IMR-90 (cell line): ENCODE measurements around the gene LTBP1. TPM values are rescaled to one million over a fixed set of nuclear protein-coding genes. Genes with fewer than 3 reads are reported as not detected.

Experiments
- ATAC-seq: fragments of 200-7000 bp; cut with Tn5 transposase; 2 replicates; pipeline ENCODE4 v1.9.1; 2020; ENCODE audit warnings: low read depth, mild to moderate bottlenecking, moderate library complexity
- BruUV-seq: library from RNA; stranded (reverse); fragments of 400-500 nt; replicated peaks from 2 replicates; lab custom pipeline; 2021; lab: Mats Ljungman, UMichigan
- CTCF ChIA-PET: fragments of 300-600 bp; formaldehyde crosslinking; extraction: SDS; loops from one replicate; lab custom pipeline; 2021; ENCODE audit warnings: antibody characterized with exemption; lab: Yijun Ruan, JAX
- POLR2A ChIA-PET: fragments of 300-600 bp; sonication (Branson Sonifier 250); formaldehyde crosslinking; loops from one replicate; lab custom pipeline; 2022; ENCODE audit warnings: antibody characterized with exemption; ENCODE audit not compliant: unreplicated experiment; lab: Charles Lee
- DNase-seq: peaks from one replicate; pipeline ENCODE4 v3.0.0; 2013
- H2AFZ ChIP-seq: replicated peaks from 2 replicates; pipeline ENCODE3; 2013; ENCODE audit warnings: low read length, mild to moderate bottlenecking; ENCODE audit not compliant: poor library complexity
- H2AK5ac ChIP-seq: 2 replicates; pipeline ENCODE4 v1.6.1; 2013; ENCODE audit warnings: low read depth, low read length, inconsistent platforms
- H2AK9ac ChIP-seq: replicated peaks from 2 replicates; pipeline ENCODE3; 2013; ENCODE audit warnings: mild to moderate bottlenecking, low read depth, low read length, moderate library complexity; ENCODE audit not compliant: poor library complexity
- H2BK120ac ChIP-seq: 2 replicates; pipeline ENCODE4 v1.6.1; 2013; ENCODE audit warnings: low read depth, low read length, inconsistent platforms
- H2BK15ac ChIP-seq: 3 replicates; pipeline ENCODE4 v1.6.1; 2013; ENCODE audit warnings: low read depth, low read length, inconsistent platforms
- H2BK20ac ChIP-seq: 2 replicates; pipeline ENCODE4 v1.6.1; 2013; ENCODE audit warnings: low read depth, mild to moderate bottlenecking, inconsistent platforms, low read length, moderate library complexity
- H2BK5ac ChIP-seq: 2 replicates; pipeline ENCODE4 v1.6.1; 2013; ENCODE audit warnings: mild to moderate bottlenecking, low read depth, low read length, inconsistent platforms; ENCODE audit not compliant: poor library complexity, severe bottlenecking
- H3K14ac ChIP-seq: replicated peaks from 2 replicates; pipeline ENCODE4 v1.6.1; 2013; ENCODE audit warnings: low read depth, low read length, inconsistent platforms
- H3K18ac ChIP-seq: 2 replicates; pipeline ENCODE4 v1.6.1; 2013; ENCODE audit warnings: low read depth, low read length, control low read depth
- H3K23ac ChIP-seq: 2 replicates; pipeline ENCODE4 v1.6.1; 2013; ENCODE audit warnings: low read depth, low read length, inconsistent platforms
- H3K27ac ChIP-seq: 2 replicates; pipeline ENCODE4 v1.5.1; 2013; ENCODE audit warnings: mild to moderate bottlenecking, control low read depth, low read length; ENCODE audit not compliant: insufficient read depth
- H3K27me3 ChIP-seq: 2 replicates; pipeline ENCODE4 v1.6.1; 2013; ENCODE audit warnings: low read length; ENCODE audit not compliant: control insufficient read depth, insufficient read depth
- H3K36me3 ChIP-seq: 2 replicates; pipeline ENCODE4 v1.6.1; 2013; ENCODE audit warnings: low read length, mixed read lengths; ENCODE audit not compliant: control insufficient read depth, insufficient read depth
- H3K4ac ChIP-seq: 2 replicates; pipeline ENCODE4 v1.6.1; 2013; ENCODE audit warnings: low read depth, low read length, inconsistent platforms
- H3K4me1 ChIP-seq: 2 replicates; pipeline ENCODE4 v1.6.1; 2013; ENCODE audit warnings: low read length, mixed read lengths; ENCODE audit not compliant: control insufficient read depth, insufficient read depth
- H3K4me2 ChIP-seq: 2 replicates; pipeline ENCODE4 v1.6.1; 2013; ENCODE audit warnings: low read depth, mild to moderate bottlenecking, control low read depth, low read length, moderate library complexity
- H3K4me3 ChIP-seq: 2 replicates; pipeline ENCODE4 v1.5.1; 2013; ENCODE audit warnings: low read depth, mild to moderate bottlenecking, control low read depth, low read length, moderate library complexity; ENCODE audit not compliant: insufficient read depth
- H3K56ac ChIP-seq: 2 replicates; pipeline ENCODE4 v1.6.1; 2013; ENCODE audit warnings: low read length, inconsistent platforms; ENCODE audit not compliant: insufficient read depth; ENCODE audit errors: extremely low read depth
- H3K79me1 ChIP-seq, 2 experiments: 2 replicates each; pipeline ENCODE4 v1.6.1; 2013; ENCODE audit warnings: low read length in 2 of 2, inconsistent platforms in 1 of 2, low read depth in 1 of 2
- H3K9ac ChIP-seq: 2 replicates; pipeline ENCODE4 v1.6.1; 2013; ENCODE audit warnings: low read depth, low read length, control low read depth
- H3K9me1 ChIP-seq: 2 replicates; pipeline ENCODE4 v1.6.1; 2013; ENCODE audit warnings: low read length, inconsistent platforms; ENCODE audit not compliant: insufficient read depth
- H3K9me3 ChIP-seq: 2 replicates; pipeline ENCODE4 v1.6.1; 2013; ENCODE audit warnings: low read length; ENCODE audit not compliant: control insufficient read depth, insufficient read depth
- H4K20me1 ChIP-seq: 2 replicates; pipeline ENCODE4 v1.6.1; 2013; ENCODE audit warnings: low read length, inconsistent platforms; ENCODE audit not compliant: insufficient read depth
- H4K5ac ChIP-seq: 2 replicates; pipeline ENCODE4 v1.6.1; 2013; ENCODE audit warnings: mild to moderate bottlenecking, low read depth, low read length, control low read depth
- H4K8ac ChIP-seq, 2 experiments: 2 replicates each; pipeline ENCODE4 v1.6.1; 2013; ENCODE audit warnings: low read depth in 2 of 2, low read length in 2 of 2, control low read depth in 1 of 2, inconsistent platforms in 1 of 2
- H4K91ac ChIP-seq: 2 replicates; pipeline ENCODE4 v1.6.1; 2013; ENCODE audit warnings: low read depth, low read length, inconsistent platforms; ENCODE audit not compliant: insufficient read depth
- CTCF ChIP-seq: conservative IDR thresholded peaks from 2 replicates; pipeline ENCODE4 v1.5.1; 2012; ENCODE audit warnings: mild to moderate bottlenecking, low read depth, low read length, improper control_type of control experiment
- WGBS, 2 experiments: methylation state at CpG; one replicate each; pipeline versions ENCODE4 v1.1.5 to v1.1.7; 2013; ENCODE audit warnings: missing lambda C conversion rate in 2 of 2; ENCODE audit not compliant: insufficient read length in 1 of 2; ENCODE audit errors: extremely low coverage in 2 of 2; 5-methylcytosine and 5-hydroxymethylcytosine counted together
- dilution Hi-C: fragments of 300-500 bp; cut with HindIII; formaldehyde crosslinking; loops from one replicate; pipeline ENCODE4 v1.14.3; 2018; ENCODE audit warnings: low sequenced_read_pairs; ENCODE audit not compliant: unreplicated experiment
- in situ Hi-C: fragments of 300-500 bp; cut with MboI; formaldehyde crosslinking; loops from 3 replicates; pipeline ENCODE4 v1.14.3; 2019; ENCODE audit warnings: low sequenced_read_pairs, inconsistent platforms, mixed read lengths
- intact Hi-C: fragments of 100-400 bp; cut with micrococcal nuclease; formaldehyde crosslinking; loops from 2 replicates; pipeline ENCODE4 v1.10.0; 2022
- polyA plus RNA-seq, 3 experiments: library from polyadenylated mRNA; depleted of rRNA; stranded (reverse); fragments of >200 nt; gene quantifications; 2 replicates each; pipeline ENCODE4 v1.2.3, GENCODE V29; 2012; ENCODE audit warnings: low replicate concordance in 1 of 3
- total RNA-seq: library from RNA; depleted of rRNA; stranded (reverse); fragments of >200 nt; gene quantifications from 2 replicates; pipeline ENCODE4 v1.2.3, GENCODE V29; 2012

The LTBP1 gene
- total and polyA plus RNA-seq, 2 of the 4 experiments (the other 2 are of a cell fraction) = 235 to 326 TPM

- TF ChIP-seq CTCF = no peak
- Histone ChIP-seq H3K4me1 (no peaks in the 10 kb centered on the region), H2BK15ac (no peak overlapping the region), H3K18ac (no peak overlapping the region), H3K4ac (no peak overlapping the region), H2BK20ac (no peak overlapping the region), H3K27me3 (no peaks in the 10 kb centered on the region), H3K79me1 (peaks cover 4 to 24% of the 10 kb centered on the region in 2 experiments; a peak in 2 of 4 replicates), H3K56ac (no peak overlapping the region), H4K5ac (no peak overlapping the region), H3K4me3 (no peak overlapping the region), H2BK5ac (no peak overlapping the region), H4K91ac (no peak overlapping the region), H3K4me2 (no peak overlapping the region), H3K14ac (no peak overlapping the region), H2AFZ (no peak overlapping the region), H2AK9ac (no peak overlapping the region), H3K9me1 (peaks cover 6% of the 10 kb centered on the region; the same call in 1 of the 2 replicates), H2AK5ac (no peak overlapping the region), H3K27ac (no peak overlapping the region), H3K9me3 (no peaks in the 10 kb centered on the region), H2BK120ac (no peak overlapping the region), H3K36me3 (peaks cover 21% of the 10 kb centered on the region), H3K9ac (no peak overlapping the region), H4K20me1 (no peaks in the 10 kb centered on the region), H3K23ac (no peak overlapping the region), H4K8ac (no peak overlapping the region)
- dilution Hi-C loops (no loop called here), in situ Hi-C loops (no loop called here), intact Hi-C loops (no loop called here)
- POLR2A ChIA-PET = no interaction called here
- DNase-seq = no peak
- ATAC-seq = no peak
- 91% methylated on average over 3 of the region's 4 CpGs; no CpG with 5 or more reads in 1 of the 2 experiments for WGBS, 2 experiments
- CTCF ChIA-PET = no interaction called here
- BruUV-seq = no TSS peak
Measured at GRCh38 chr2:33334083-33334482, 387.3 kb downstream of the LTBP1 start.
